Mucosa of rectum (tissue), 2 donors: ENCODE data around the gene VWA5B1.

ENCODE experiments used
- H3K27ac ChIP-seq, 2 donors: one replicate each; pipeline ENCODE4 v1.7.0; 2013; ENCODE audit warnings: inconsistent platforms in 2 of 2, low read depth in 2 of 2, low read length in 2 of 2
- H3K27me3 ChIP-seq, 2 donors: one replicate each; pipeline ENCODE4 v1.7.0; 2013; ENCODE audit warnings: low read length in 2 of 2; ENCODE audit not compliant: control insufficient read depth in 2 of 2, insufficient read depth in 2 of 2
- H3K36me3 ChIP-seq, 2 donors: one replicate each; pipeline ENCODE4 v1.7.0; 2013; ENCODE audit warnings: low read length in 2 of 2; ENCODE audit not compliant: control insufficient read depth in 2 of 2, insufficient read depth in 2 of 2
- H3K4me1 ChIP-seq, 2 donors: one replicate each; pipeline ENCODE4 v1.7.0; 2013; ENCODE audit warnings: low read length in 2 of 2, mild to moderate bottlenecking in 1 of 2; ENCODE audit not compliant: control insufficient read depth in 2 of 2, insufficient read depth in 2 of 2
- H3K4me3 ChIP-seq, 2 donors: one replicate each; pipeline ENCODE4 v1.7.0; 2013; ENCODE audit warnings: low read length in 2 of 2
- H3K9ac ChIP-seq, 2 donors: one replicate each; pipeline ENCODE4 v1.7.0; 2013; ENCODE audit warnings: low read length in 2 of 2, low read depth in 1 of 2, mild to moderate bottlenecking in 1 of 2
- H3K9me3 ChIP-seq, 2 donors: one replicate each; pipeline ENCODE4 v1.7.0; 2013; ENCODE audit warnings: low read length in 2 of 2; ENCODE audit not compliant: control insufficient read depth in 2 of 2
- donor health status: healthy.
- donor health status: Normal muscosa, but diverticular disease.

Gene VWA5B1

DNA sequence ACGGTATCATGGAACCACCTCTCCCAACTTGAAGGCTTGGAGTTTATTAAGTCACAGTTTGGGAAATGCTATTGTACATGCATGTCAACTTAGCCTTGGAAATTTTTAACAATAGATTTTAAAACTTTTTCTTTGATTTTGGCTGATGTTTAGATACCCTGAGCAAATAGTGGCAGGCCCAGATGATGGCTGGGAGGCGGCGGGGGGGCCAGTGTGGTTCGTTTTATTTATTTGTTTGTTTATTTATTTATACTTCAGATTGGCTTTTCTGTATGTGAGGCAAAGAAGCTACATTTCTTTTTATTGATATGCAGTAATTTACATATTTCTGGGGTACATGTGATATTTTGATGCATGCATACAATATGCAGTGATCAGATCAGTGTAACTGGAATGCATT, 82.0 kb downstream of the VWA5B1 start:
- Histone ChIP-seq H3K27me3 (peaks cover 11 to 12% of the 10 kb centered on the region in 2 donors), H3K9ac (no peak overlapping the region), H3K27ac (no peak overlapping the region)

DNA sequence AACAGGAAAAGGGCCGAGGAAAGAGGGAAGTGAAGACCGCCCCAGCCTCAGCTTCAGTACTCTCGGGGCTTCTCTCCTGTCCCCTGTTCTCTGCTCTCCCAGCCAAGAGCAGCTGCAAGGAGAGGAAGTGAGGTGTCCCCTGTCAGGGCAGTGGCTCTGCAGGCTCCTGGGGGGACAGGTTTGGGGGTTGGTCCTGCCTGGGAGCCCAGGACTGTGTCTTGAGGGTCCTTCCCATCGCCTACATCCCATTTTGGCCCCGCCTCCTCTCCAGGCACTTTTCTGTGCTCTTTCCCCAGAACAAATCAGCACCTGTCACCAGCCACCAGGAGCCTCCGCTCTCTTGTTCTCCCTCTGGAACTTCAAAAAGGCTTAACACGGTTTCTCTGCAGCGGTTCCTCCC, 82.6 kb downstream of the VWA5B1 start:
- Histone ChIP-seq H3K4me1 (no peaks in the 10 kb centered on the region), H3K27ac (no peak overlapping the region), H3K36me3 (no peaks in the 10 kb centered on the region), H3K27me3 (peaks cover 11 to 12% of the 10 kb centered on the region in 2 donors), H3K9ac (no peak overlapping the region), H3K4me3 (no peak overlapping the region), H3K9me3 (no peaks in the 10 kb centered on the region)

More for the DNA sequence above, 82.0 kb downstream of the VWA5B1 start:
- Histone ChIP-seq H3K4me1 (no peaks in the 10 kb centered on the region), H3K36me3 (no peaks in the 10 kb centered on the region), H3K4me3 (no peak overlapping the region), H3K9me3 (no peaks in the 10 kb centered on the region)

DNA sequence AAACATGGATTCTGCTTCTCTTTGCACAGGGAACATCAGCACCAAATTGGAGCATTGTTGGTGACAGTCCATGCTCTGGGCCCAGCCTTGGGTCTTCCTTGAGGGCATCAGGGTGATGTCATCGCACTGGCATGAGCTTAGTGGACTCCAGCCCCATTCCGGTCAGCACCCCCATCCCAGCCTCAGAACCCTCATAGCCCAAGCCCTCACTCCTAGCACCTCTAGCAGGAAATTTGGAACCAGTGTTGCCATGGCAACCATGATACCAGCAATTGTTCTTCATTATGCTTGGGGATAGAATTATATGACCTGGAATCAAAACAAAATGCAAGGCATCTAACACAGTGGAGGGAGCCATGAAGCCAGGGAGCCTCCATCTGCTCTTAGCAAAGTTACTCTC, 83.1 kb downstream of the VWA5B1 start:
- no peaks in the 10 kb centered on the region for H3K36me3 ChIP-seq
- no peak overlapping the region for H3K9ac ChIP-seq
- H3K27me3 ChIP-seq, result peaks cover 11 to 12% of the 10 kb centered on the region in 2 donors
- no peaks in the 10 kb centered on the region for H3K4me1 ChIP-seq
- no peak overlapping the region for H3K27ac ChIP-seq
- no peak overlapping the region for H3K4me3 ChIP-seq
- H3K9me3 ChIP-seq, result no peaks in the 10 kb centered on the region

DNA sequence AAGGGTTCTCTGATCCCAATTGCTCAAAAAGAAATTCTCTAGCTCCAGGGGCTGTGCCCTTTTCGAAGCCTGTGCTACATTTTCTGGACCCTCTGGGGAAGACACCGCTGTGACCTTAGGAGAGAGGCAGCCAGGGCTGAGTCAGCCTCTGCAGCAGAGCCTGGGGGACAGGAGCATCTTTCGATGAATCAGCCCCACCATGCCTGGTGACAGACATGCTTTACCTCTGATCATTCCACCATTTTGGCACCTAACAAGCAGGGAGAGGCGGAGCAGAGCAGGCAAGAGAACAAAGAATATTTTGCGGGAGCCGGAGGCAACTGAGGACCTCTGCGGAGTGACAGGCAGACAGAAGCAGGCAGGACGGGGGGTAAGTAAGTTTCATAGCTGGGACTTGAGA, 84.9 kb downstream of the VWA5B1 start:
- H3K36me3 ChIP-seq, result no peaks in the 10 kb centered on the region
- H3K27ac ChIP-seq, result no peak overlapping the region
- no peaks in the 10 kb centered on the region for H3K9me3 ChIP-seq
- H3K4me3 ChIP-seq, result no peak overlapping the region
- no peak overlapping the region for H3K9ac ChIP-seq
- H3K4me1 ChIP-seq, result no peaks in the 10 kb centered on the region
- H3K27me3 ChIP-seq, result peaks cover 8 to 12% of the 10 kb centered on the region in 2 donors

DNA sequence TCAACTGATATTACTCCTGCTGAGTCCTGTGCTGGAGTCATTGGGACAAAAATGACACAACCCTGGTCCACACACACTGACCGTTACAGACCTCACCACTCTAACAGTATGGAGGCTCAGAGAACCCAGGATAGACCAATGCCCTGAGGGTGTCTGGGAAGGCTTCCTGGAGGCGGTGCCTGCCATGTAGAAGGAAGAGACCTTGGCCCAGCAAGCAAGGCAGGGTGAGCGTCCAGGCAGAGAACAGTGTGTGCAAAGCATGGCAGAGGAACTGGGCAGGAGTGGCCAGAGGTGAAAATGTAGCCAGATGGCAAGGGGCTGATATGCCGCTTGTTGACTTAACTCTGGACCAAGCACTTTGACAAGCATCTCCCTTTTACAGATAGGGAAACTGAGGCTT, 85.5 kb downstream of the VWA5B1 start:
- Histone ChIP-seq H3K27me3 (peaks cover 8 to 12% of the 10 kb centered on the region in 2 donors), H3K4me3 (no peak overlapping the region), H3K36me3 (no peaks in the 10 kb centered on the region), H3K27ac (no peak overlapping the region), H3K9me3 (no peaks in the 10 kb centered on the region), H3K9ac (no peak overlapping the region), H3K4me1 (no peaks in the 10 kb centered on the region)

DNA sequence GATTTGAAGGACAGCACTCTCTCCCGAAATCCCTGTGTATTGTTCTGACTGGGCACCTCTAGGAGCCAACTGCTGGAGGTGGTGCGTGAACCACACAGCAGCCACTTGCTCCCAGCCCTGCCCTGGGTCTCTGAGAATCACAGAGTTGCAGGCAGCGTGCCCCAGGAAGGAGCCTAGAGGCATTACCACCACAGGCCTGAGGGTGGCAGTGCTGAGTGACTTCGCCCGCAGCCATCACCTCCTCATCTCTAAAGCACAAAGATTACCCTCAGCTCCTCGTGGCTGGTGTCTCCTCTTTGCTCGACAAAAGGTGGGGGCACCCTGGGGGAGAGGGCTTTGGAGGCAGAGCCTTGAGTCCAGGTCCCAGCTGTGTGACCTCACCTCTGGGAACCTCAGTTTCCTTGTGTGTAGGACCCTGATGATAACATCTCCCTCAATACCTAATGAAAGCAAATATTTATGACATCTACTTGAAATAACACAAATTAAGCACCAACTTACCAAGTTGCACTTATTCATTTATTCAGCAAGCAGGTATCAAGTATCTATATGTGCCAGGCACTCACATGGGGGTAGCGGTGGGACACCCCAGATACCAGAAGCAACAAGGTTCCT, 86.3 kb downstream of the VWA5B1 start:
- no peaks in the 10 kb centered on the region for H3K4me1 ChIP-seq
- no peak overlapping the region for H3K4me3 ChIP-seq
- no peak overlapping the region for H3K9ac ChIP-seq
- H3K27ac ChIP-seq, result no peak overlapping the region
- no peaks in the 10 kb centered on the region for H3K9me3 ChIP-seq
- no peaks in the 10 kb centered on the region for H3K36me3 ChIP-seq
- peaks cover 8 to 12% of the 10 kb centered on the region in 2 donors for H3K27me3 ChIP-seq

DNA sequence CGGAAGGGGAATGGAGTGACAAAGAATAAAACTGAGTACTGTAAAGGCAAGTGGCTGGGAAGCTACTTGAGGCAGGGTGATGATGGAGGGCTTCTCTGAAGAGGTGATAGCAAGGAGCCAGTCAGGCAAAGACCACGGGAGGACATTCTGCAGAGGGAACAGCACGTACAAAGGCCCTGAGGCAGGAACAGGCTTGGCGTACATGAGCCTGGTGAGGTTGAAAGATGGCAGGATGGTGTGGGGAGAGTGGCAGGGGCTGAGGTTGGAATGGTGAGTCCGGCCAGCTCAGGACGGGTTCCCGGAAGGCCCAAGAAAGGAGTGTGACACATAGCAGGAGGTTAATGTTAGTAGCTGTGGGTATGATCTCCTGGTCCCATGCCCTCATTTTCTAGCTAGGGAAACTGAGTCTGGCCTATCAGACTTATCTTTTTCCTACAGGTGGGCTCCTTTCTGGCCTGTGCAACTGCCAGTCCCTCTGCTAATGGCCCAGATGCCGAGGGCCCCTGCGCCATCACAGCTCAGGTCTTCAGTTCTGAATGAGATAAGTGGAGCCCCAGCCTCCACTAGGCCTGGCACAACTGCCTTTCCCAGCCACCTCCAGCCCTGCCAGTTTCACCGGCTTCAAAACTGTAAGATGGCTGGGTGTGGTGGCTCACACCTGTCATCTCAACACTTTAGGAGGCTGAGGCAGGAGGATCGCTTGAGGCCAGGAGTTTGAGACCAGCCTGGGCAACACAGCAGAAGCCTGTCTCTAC, 87.0 kb downstream of the VWA5B1 start:
- H3K4me3 ChIP-seq, result no peak overlapping the region
- no peaks in the 10 kb centered on the region for H3K9me3 ChIP-seq
- H3K4me1 ChIP-seq, result no peaks in the 10 kb centered on the region
- H3K9ac ChIP-seq, result no peak overlapping the region
- H3K27ac ChIP-seq, result no peak overlapping the region
- H3K36me3 ChIP-seq, result no peaks in the 10 kb centered on the region
- peaks cover 6 to 12% of the 10 kb centered on the region in 2 donors for H3K27me3 ChIP-seq

DNA sequence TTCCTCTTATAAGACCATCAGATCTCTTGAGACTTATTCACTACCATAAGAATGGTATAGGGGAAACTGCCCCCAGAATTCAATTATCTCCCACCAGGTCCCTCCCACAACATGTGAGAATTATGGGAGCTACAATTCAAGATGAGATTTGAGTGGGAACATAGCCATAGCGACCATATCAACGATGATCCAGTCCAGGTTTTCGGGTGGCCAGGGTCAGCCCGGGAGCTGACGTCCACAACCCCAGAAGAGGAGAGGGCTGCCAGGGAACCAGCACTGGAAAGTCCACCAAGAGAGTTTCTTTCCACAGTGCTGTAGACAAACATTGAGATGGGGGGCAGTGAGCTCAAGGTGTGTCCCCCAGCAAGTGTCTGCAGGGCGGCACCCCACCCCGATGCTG, 88.4 kb downstream of the VWA5B1 start:
- no peak overlapping the region for H3K9ac ChIP-seq
- H3K27me3 ChIP-seq, result peaks cover 6 to 12% of the 10 kb centered on the region in 2 donors
- no peak overlapping the region for H3K4me3 ChIP-seq
- no peaks in the 10 kb centered on the region for H3K9me3 ChIP-seq
- no peak overlapping the region for H3K27ac ChIP-seq
- no peaks in the 10 kb centered on the region for H3K36me3 ChIP-seq
- no peaks in the 10 kb centered on the region for H3K4me1 ChIP-seq

DNA sequence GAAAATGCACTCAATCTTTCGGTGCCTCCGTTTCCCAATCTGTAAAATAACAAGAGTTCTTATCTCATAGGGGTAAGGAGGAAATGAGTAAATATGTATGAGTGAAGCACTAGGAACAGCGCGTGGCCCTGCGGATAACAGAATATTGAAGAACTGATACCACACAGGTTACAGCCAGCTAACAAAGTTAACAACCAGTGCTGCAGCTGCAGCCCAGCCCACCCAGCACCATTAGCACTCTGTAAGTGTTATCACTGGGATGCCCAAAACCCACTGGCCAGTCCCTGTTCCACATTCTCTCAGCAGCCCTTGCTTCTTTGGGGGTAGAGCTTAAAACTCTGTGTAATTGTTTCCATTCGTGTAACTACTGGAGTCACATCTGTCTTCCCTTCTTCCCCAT, 89.5 kb downstream of the VWA5B1 start:
- Histone ChIP-seq H3K4me1 (no peaks in the 10 kb centered on the region), H3K27ac (no peak overlapping the region), H3K36me3 (no peaks in the 10 kb centered on the region), H3K9ac (no peak overlapping the region), H3K27me3 (peaks cover 16% of the 10 kb centered on the region in 2 donors), H3K4me3 (no peak overlapping the region), H3K9me3 (no peaks in the 10 kb centered on the region)

DNA sequence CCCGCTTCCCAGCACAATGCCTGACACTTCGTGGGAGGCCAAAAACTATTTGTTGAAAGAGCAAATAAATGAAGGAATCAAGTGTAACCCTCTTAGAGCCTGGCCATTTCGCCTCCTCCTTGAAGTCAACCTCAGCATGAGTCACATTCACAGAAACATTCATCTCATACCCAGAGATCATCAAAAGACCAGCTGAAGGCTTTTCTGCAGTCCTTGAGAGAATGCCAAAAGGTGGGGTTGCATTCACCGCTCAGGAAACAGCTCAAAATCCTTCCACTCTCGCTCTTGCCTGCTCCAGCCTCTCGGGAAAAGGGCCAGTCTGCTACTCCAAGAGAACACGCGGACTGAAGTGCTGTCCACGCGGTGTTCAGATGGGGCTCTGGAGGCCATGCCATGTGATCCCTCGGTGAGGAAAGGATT, 90.0 kb downstream of the VWA5B1 start:
- no peaks in the 10 kb centered on the region for H3K36me3 ChIP-seq
- H3K4me3 ChIP-seq, result no peak overlapping the region
- no peak overlapping the region for H3K9ac ChIP-seq
- H3K9me3 ChIP-seq, result no peaks in the 10 kb centered on the region
- peaks cover 17 to 18% of the 10 kb centered on the region in 2 donors for H3K27me3 ChIP-seq
- H3K27ac ChIP-seq, result no peak overlapping the region
- no peaks in the 10 kb centered on the region for H3K4me1 ChIP-seq
